VCaP (cell line): Measurements from ENCODE around the gene RNASET2.

Experiments
- H3K27ac ChIP-seq: fragments of 450-650 bp; 2 replicates; pipeline ENCODE4 v1.5.1; 2017
- CTCF ChIP-seq: fragments of 450-650 bp; conservative IDR thresholded peaks from 2 replicates; pipeline ENCODE4 v1.5.1; 2017; ENCODE audit warnings: mild to moderate bottlenecking, moderate library complexity

The RNASET2 gene

DNA sequence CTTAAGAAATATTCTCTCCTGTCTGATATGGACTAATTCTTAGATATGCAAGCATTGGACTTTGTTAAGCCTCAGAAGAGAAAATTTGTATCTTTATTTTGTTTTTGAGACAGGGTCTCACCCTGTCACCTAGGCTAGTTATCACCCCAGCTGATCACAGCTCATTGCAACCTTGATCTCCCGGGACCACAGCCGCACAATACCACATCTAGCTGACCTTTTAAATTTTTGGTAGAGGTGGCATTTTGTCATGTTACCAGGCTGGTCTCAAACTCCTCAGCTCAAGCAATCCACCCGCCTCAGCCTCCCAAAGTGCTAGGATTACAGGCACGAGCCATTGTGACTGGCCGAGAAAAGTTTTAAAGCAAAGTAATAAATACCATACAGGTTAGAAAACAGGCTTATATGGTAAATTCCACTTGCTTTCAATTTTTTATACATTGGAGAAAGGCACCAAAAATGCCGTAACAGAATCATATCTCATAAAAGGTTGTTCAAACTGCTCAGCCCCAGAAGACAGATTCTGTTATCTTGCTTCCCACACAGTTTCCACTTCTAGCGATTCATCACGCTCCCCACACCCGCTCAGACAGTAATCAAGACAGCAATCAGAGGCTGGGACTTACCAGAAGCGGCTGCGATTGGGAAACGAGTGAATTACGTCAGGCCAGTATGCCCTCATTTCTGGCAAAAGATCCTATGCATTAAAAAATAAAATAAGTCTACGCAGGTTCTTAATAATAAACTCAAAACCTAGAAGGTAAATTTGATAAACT is 13.8 kb downstream of the RNASET2 start:
- H3K27ac ChIP-seq: no peak overlapping the region
- no peak for TF ChIP-seq CTCF

DNA sequence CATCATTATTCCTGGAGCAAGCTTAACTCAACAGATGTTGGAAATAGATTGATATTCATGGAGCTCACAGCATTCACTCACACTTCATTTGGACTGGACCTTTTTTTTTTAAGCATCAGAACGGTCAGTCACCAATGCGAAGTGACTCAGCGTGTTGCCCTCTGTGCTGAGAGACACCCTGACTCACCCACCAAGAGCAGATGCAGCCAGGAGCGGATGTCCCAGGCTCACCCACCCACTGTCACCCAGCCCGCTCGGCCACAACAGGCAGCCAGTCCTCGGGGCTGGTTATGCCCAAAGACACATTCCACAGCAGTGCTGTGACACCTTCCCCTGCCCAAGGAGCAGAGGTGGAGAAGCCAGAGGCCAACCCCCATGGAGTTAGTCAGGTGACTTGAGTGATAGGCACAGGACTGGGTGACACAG is 15.7 kb downstream of the RNASET2 start:
- TF ChIP-seq CTCF: no peak
- H3K27ac ChIP-seq: no peak overlapping the region

GRCh38 chr6:166939894-166940293 is 16.5 kb downstream of the RNASET2 start:
- no peak for TF ChIP-seq CTCF
- H3K27ac ChIP-seq: no peak overlapping the region

- H3K27ac ChIP-seq: no peak overlapping the region
- TF ChIP-seq CTCF: no peak
These were observed 17.0 kb downstream of the RNASET2 start for GRCh38 chr6:166939345-166939744.

GRCh38 chr6:166938704-166939103 is 17.6 kb downstream of the RNASET2 start:
- H3K27ac ChIP-seq: no peak overlapping the region
- no peak for TF ChIP-seq CTCF

- H3K27ac ChIP-seq: no peak overlapping the region
- no peak for TF ChIP-seq CTCF
These were observed 18.2 kb downstream of the RNASET2 start for GRCh38 chr6:166938150-166938549.

DNA sequence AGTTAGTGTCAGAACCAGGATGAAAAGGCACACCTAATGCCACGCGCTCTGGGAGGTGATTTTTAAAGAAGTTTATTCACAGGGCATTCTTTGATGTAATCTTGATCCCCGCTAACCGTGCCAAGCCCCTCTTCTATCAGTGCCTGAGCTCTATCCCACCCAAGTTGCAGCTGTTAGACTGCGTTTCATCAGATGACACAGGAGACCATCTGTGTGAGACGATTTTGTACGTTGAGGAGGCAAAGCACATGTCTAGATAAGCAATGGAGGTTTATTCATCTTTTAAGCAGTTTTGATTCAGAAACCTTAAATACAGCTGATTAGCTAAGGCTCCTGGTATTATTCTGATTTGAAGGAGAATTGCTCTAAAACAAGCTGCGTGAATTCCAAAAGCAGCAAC is 18.6 kb downstream of the RNASET2 start:
- TF ChIP-seq CTCF: no peak
- H3K27ac ChIP-seq: no peak overlapping the region
